ENCODE results near the gene HIVEP2.

Gene HIVEP2

DNA sequence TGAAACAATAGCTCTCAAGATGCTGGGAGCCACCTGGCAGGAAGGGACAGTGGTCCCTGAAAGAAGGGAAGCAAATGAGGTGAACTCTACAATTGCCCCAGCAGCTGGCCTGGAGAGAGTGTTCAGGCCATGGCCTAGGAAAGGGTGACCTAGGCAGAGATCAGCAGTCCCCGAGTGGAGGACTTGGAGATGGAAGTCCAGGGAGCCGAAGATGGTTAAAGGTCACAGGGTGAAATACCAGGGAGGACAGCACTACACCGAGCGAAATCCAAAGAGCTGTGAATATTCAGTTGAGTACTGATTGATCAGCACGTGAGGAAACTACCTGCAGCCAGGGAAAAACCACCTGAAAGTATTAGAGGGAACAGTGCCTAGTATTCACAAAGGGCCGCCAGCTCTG, 133.1 kb downstream of the HIVEP2 start:
- no peak for DNase-seq

- DNase-seq = no peak
These were observed 133.9 kb downstream of the HIVEP2 start for GRCh38 chr6:142810952-142811514.

DNA sequence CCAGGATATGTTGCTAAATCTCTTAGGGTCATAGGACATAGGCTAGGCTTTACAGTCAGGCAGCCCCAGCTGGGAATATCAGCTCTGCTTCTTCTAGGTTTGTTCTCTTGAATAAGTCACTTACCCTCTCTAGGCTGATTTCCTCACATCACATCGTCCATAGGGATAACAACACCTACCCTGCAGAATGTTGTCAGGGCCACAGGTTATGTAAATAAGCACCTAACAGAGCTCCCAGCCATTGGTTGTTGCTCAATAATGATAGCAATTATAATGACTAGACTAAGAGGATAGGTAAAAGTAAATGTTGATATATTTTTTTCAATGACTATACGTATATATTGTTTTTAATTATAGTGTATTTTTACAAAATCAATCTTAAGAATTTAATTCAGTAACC, 135.0 kb downstream of the HIVEP2 start:
- DNase-seq = no peak

GRCh38 chr6:142808405-142809061, 136.4 kb downstream of the HIVEP2 start:
- DNase-seq = no peak

DNA sequence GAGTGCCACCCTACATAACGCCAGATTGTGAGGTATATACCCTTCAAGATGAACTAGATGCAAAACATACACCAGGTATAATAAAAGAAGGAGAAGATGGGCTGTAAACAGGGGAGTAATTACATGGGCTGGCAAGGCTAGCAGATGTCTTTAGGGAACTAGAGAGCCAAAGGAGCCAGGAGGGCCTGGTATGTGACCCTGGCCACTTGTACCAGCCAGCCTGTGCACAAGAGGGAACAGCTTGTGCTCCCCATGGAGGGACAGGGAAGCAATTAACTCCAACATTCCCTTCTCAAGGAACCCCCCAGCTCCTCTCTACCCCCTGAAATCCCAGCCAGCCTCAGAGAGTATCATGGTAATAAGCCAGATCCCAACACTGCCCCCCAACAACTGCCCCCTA, 139.9 kb downstream of the HIVEP2 start:
- DNase-seq = no peak

GRCh38 chr6:142804490-142804889, 140.5 kb downstream of the HIVEP2 start:
- DNase-seq = no peak

- DNase-seq = no peak
These were observed 141.4 kb downstream of the HIVEP2 start for GRCh38 chr6:142803495-142804058.

- no peak for DNase-seq
These were observed 141.9 kb downstream of the HIVEP2 start for GRCh38 chr6:142803032-142803431.

DNA sequence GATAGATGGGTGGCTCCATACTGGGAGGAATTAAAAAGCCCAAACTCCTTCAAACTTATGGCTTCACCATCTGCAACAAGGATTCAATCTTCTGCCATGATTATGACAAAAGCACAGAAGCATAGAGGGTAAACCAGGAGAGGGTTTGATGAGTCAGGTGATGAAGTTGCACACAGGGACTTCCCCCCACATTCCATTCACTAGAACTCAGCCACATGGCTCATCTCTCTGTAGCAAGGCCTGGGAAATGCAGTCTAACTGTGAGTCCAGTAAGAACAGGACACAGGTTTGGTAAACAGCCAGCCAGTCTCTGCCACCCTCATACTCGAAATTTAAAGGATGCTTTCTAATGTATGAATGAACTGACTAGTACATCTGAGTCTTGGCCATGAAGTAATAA, 142.9 kb downstream of the HIVEP2 start:
- no peak for DNase-seq

DNA sequence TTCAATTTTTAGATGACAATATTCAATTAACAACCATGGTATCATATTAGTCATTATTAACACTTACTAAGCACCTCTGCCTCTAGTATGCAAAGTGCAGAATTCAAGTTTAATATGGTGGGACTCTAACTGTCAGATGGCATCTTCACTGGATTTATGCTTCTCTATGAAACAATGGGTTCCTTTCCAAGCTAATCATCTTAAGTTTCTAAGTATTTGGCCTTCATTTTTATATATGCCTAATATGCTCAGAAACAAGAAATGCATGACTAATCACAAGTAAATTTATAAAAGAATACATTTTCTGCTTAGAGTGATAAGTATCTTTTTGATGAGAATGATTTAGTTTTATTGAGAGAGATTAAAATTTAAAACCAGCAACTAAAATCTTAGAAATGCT, 144.7 kb downstream of the HIVEP2 start:
- DNase-seq = no peak

DNA sequence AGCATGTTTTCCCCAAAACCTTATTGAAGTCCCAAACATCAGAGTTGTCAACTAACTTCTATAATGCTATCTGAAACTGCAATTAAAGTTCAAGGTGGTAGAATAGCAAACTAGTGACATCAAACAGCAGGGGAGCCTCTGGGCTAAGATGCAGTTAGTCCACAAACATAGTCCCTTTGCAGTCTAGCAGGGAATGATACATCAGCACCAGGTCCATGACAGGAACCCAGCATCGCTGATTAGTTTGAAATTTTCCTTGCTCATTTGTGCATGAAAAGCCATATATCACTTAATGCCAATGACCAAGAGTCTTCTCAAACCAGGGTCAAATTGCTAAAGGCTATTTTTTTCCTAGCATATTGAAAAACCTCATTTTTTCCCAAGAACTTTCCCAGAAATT, 145.3 kb downstream of the HIVEP2 start:
- no peak for DNase-seq

DNA sequence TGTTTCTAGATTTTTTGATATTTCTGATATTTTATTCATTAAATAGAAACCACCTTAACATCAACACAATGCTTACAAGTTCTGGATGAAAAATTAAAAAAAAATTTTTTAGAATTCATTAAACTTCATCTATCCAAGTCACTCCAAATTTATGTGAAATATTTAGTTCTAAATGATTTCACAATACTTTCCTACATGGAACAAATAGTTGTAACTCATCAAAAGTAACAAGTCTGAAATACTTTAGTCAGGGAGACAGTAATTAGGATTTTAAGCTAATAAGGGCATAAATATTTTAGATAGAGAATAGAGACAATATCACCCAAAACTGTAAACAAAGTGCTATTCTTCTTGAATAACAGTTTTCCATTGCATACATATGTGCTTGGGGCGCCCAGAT, 147.8 kb downstream of the HIVEP2 start:
- DNase-seq = no peak

DNA sequence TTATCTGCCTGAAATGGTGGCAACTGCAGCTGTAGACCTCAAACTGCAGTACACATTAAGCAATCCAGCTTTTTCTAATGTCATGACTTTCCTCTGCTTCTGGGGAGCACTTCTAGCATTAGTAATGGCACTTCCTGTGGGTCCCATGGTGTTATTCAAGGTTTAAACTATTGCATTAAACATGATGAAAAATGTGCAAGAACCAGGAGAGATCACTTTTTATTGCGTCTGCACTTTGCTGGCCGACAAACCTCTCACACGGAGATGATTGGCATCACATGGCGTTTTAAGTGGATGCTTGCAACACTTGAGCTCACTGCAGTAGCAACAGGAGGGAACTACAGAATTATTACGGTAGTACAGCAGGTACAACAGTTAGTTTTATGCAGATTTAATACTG, 148.4 kb downstream of the HIVEP2 start:
- DNase-seq = peak; percentile 21

DNA sequence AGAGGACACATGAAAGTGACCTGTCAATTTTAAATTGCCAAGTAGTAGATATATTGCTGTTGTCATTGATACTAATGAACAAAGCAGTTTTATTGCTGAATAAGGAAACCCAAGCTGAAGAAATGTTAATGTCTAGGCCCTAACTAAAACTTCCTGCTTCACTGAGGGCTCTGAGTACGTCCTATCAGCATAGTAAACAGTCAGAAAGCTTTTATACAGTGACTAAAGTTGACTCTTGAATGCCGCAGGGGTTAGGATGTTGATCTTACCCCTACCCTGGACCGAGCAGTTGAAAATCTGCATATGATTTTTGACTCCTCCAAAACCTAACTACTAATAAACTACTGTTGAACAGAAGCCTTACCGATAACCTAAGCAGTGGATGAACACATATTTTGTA, 149.0 kb downstream of the HIVEP2 start:
- DNase-seq = no peak

DNA sequence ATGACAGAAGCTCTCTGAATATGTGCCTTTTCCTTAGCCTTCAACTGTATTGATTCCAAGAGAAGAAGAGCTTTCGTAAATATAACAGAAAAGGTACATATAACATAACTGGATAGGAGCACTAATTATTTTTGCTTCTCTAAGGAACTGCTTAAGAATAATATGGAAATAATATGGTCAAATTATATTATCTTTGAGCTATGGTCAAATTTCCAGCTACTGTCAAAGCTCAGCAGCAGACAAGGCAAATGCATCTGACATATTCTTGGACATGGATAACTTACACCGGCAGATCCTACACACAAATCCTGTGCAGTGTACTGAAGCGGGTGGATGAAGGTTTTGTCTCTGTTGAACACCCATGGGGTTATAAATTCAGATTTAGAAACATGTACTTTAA, 150.6 kb downstream of the HIVEP2 start:
- no peak for DNase-seq

DNA sequence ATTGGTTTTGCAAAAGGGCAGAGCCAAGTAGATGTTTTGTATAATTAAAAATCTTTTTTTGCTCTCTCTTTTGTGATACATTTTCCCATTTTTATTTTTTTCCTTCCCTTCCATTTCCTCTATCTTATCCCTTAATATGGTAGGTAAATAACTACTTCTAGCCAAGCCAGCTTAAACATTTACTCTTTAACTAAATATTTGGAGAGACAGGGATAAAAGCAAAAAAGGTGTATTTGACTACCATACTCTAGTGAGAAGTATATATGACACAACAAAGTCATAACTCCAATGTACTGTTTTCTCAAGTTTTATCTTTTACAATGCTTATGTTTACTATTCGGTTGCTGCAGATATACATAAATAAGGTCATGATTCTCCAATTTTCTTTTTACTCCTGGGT, 154.7 kb downstream of the HIVEP2 start:
- DNase-seq = no peak

DNA sequence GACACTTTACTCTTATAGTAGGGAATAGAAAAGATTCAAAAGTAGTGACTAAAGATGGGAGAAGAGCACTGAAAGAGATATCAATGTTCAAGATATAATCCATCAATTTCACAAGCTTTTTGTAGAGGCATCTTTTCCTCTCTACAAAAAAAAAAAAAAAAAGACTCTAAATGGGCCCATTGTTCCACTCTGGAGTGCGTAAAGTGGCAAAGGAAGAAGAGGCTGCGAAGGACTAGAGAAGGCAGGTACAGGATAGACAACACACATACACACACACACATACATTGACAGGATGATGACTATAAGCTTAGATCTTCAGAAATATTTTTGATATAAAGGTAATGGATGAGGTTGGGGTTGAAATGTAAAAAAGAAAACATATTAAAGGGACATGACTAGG, 157.6 kb downstream of the HIVEP2 start:
- no peak for DNase-seq

DNA sequence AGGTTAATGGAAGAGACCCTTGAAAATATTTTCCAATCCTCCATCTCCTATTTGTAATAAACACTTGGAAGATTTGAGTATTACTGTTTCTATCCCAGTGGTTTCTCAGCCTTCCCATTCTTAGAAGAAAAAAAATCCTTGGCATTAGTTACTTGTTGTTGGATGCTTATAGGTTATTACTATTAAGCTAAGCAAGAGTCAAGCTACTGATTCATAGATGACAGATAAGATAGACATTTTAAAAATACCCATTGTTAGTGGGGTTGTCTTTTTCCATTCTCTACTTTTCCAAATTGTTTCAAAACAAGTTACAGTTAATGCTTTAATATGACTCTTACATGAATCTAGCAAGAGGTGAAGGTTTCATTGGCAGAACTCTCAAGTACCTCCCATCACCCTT, 158.5 kb downstream of the HIVEP2 start:
- no peak for DNase-seq

DNA sequence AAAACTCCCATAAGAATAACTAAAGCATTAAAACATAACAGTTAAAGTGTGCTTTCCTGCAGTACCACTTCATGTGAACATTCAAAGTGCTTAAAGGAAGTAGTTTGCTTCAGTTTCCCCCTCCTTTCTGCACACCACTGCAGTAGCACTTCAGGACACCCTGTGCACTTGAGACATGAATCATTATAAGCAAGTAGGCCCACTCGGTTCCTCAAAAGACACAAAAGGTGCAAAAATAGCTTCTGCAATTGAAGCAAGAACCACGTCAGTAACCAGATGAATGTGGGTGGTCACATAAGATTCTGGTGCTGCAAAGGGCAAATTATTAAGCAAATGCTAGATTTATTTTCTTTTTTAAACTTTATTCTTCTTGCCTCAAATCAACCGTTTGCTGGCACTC, 160.6 kb downstream of the HIVEP2 start:
- DNase-seq = no peak

- DNase-seq = no peak
These were observed 161.5 kb downstream of the HIVEP2 start for GRCh38 chr6:142783499-142783898.

DNA sequence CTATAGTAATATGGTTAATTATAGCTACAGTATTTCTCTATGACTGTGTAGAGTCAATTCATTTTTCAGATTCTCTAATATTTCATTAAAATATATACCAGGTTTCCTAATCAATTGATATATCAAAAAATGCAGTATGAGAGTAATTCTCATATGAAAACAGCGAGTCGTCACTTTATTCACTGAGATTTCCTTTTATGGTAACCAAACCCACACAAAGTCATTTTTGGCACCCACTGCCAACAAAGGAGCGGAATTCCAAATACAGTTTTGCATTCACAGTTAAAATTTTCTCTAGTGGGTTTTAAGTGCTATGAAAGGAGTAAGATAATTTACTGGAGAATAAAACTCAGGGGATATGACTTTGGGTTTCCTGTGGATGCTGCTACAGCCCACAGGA, 163.8 kb downstream of the HIVEP2 start:
- DNase-seq = no peak

GRCh38 chr6:142773859-142774648, 170.9 kb downstream of the HIVEP2 start:
- no peak for DNase-seq

GRCh38 chr6:142773324-142773723, 171.7 kb downstream of the HIVEP2 start:
- DNase-seq = no peak

DNA sequence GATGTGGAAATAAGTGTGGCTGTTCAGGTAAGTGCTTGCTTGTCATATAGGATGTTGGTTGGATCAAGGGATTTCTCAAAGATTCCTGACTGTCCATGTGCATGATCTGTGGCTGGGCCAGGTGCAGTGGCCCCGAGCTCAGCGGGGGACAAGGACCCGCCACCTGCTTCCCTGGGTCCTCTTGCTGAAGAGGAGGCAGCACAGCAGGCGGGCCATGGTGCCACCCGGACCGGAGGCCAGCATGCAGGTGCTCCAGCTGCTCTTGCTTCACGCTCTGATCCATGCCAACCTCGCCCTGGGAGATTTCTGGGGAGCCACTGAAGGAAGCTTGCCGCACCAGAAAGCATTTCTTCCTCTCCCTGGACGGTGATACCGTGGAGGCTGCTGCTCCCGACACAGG, 173.8 kb downstream of the HIVEP2 start:
- DNase-seq = no peak

All from NCI-H1417 treated with DMSO at 0.1 percent for 48 hours (cell line).